ENCODE results near the gene CACNA1G.

The CACNA1G gene

GRCh38 chr17:50517504-50518383 lies 42.8 kb upstream of the CACNA1G start:
- Histone ChIP-seq H4K20me1 (ENCODE audit: control insufficient read depth, insufficient read depth, low read depth, low read length) (no peaks in the 10 kb centered on the region), H3K4me3 (ENCODE audit: low read length) (no peak overlapping the region), H3K9me2 (replicated peaks; ENCODE audit: control insufficient read depth, low read length) (no peaks in the 10 kb centered on the region), H3K27me3 (ENCODE audit: control insufficient read depth, low read length) (no peaks in the 10 kb centered on the region), H3K79me2 (ENCODE audit: control insufficient read depth, low read length) (no peaks in the 10 kb centered on the region), H3K9me3 (ENCODE audit: control insufficient read depth, insufficient read depth, low read length) (no peaks in the 10 kb centered on the region), H3K36me3 (ENCODE audit: control insufficient read depth, low read length) (no peaks in the 10 kb centered on the region), H3K27ac (ENCODE audit: low read depth, low read length) (no peak overlapping the region), H3K4me2 (ENCODE audit: low read length) (no peak overlapping the region), H3F3A (ENCODE audit: control insufficient read depth, insufficient read depth) (no peaks in the 10 kb centered on the region), H3K4me1 (ENCODE audit: control insufficient read depth, low read length) (peaks cover 10% of the 10 kb centered on the region)
- TF ChIP-seq CTCF (IDR thresholded peaks at IDR 0.05; ENCODE audit: low read depth, low read length, poor library complexity, severe bottlenecking) (no peak), EZH2phosphoT487 (IDR thresholded peaks at IDR 0.05; ENCODE audit: borderline replicate concordance, low read length) (no peak)

- no peaks in the 10 kb centered on the region for H3K9me2 ChIP-seq (replicated peaks; ENCODE audit: control insufficient read depth, low read length)
- no peak overlapping the region for H3K4me2 ChIP-seq (ENCODE audit: low read length)
- TF ChIP-seq EZH2phosphoT487 (IDR thresholded peaks at IDR 0.05; ENCODE audit: borderline replicate concordance, low read length) = no peak
- TF ChIP-seq CTCF (IDR thresholded peaks at IDR 0.05; ENCODE audit: low read depth, low read length, poor library complexity, severe bottlenecking) = no peak
- H4K20me1 ChIP-seq (ENCODE audit: control insufficient read depth, insufficient read depth, low read depth, low read length) = no peaks in the 10 kb centered on the region
- H3K4me3 ChIP-seq (ENCODE audit: low read length) = no peak overlapping the region
- H3K4me1 ChIP-seq (ENCODE audit: control insufficient read depth, low read length) = peaks cover 10% of the 10 kb centered on the region
- H3K27ac ChIP-seq (ENCODE audit: low read depth, low read length) = no peak overlapping the region
- H3K27me3 ChIP-seq (ENCODE audit: control insufficient read depth, low read length) = no peaks in the 10 kb centered on the region
- no peaks in the 10 kb centered on the region for H3K36me3 ChIP-seq (ENCODE audit: control insufficient read depth, low read length)
- no peaks in the 10 kb centered on the region for H3F3A ChIP-seq (ENCODE audit: control insufficient read depth, insufficient read depth)
- no peaks in the 10 kb centered on the region for H3K79me2 ChIP-seq (ENCODE audit: control insufficient read depth, low read length)
- H3K9me3 ChIP-seq (ENCODE audit: control insufficient read depth, insufficient read depth, low read length) = no peaks in the 10 kb centered on the region
These were observed 42.0 kb upstream of the CACNA1G start for GRCh38 chr17:50518384-50519023.

DNA sequence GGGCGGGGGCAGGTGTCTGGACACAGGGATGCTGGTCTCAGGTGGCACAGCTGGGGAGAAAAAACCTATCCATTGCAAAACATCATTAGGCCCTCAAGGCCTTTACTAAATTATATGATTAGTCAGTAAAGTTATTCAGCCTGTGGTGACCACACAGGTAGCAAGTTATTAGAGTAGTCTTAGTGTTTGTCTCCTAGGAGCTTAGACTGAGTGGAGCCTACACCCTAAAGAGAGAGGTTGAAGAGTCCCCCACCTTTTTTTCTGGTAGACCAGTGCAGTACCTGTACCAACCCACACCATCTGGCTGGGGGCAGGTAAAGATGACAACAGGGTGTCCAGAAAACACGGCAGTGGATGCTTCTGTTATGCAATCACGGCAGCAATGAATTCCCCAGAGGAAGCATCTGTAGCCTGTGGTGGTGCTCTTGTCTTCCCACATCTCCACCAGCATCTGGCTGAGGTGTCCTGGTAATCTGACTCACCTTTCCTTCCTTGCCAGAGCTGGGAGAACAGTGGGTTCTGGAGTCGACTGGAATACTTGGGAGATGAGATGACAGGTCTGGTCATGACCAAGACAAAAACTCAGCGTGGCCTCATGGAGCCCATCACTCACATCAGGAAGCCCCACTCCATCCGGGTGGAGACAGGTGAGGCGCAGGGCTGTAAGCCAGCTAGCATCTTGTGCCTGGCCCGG lies 41.2 kb upstream of the CACNA1G start:
- Histone ChIP-seq H3K9me2 (replicated peaks; ENCODE audit: control insufficient read depth, low read length) (no peaks in the 10 kb centered on the region), H3K9me3 (ENCODE audit: control insufficient read depth, insufficient read depth, low read length) (no peaks in the 10 kb centered on the region), H3K4me3 (ENCODE audit: low read length) (no peak overlapping the region), H3K79me2 (ENCODE audit: control insufficient read depth, low read length) (no peaks in the 10 kb centered on the region), H4K20me1 (ENCODE audit: control insufficient read depth, insufficient read depth, low read depth, low read length) (no peaks in the 10 kb centered on the region), H3K4me2 (ENCODE audit: low read length) (no peak overlapping the region), H3K27me3 (ENCODE audit: control insufficient read depth, low read length) (no peaks in the 10 kb centered on the region), H3K27ac (ENCODE audit: low read depth, low read length) (no peak overlapping the region), H3K4me1 (ENCODE audit: control insufficient read depth, low read length) (peaks cover 10% of the 10 kb centered on the region), H3K36me3 (ENCODE audit: control insufficient read depth, low read length) (no peaks in the 10 kb centered on the region), H3F3A (ENCODE audit: control insufficient read depth, insufficient read depth) (no peaks in the 10 kb centered on the region)
- TF ChIP-seq CTCF (IDR thresholded peaks at IDR 0.05; ENCODE audit: low read depth, low read length, poor library complexity, severe bottlenecking) = no peak
- TF ChIP-seq EZH2phosphoT487 (IDR thresholded peaks at IDR 0.05; ENCODE audit: borderline replicate concordance, low read length) = no peak
